ENCODE results near the gene ZNF273. TPM values are rescaled to one million over a fixed set of nuclear protein-coding genes. Genes with fewer than 3 reads are reported as not detected.
A peak's percentile ranks its signal among the peaks of the same experiment; 100 is the strongest.

The ZNF273 gene
- total and polyA plus RNA-seq, 10 of the 15 experiments (the other 5 are each of a cell fraction or from before 2014, with no cell fraction given), result 4.8 to 12.3 (median 7.8) TPM

- BruUV-seq (replicated peaks), result no TSS peak
- H3K4me2 ChIP-seq (ENCODE audit: control insufficient read depth, insufficient read depth), result 0 out of 2 replicates have a peak overlapping the region, but pooled peaks have one; percentile 3
- DNase-seq (ENCODE audit: low read depth, low spot score) (no peak), ATAC-seq (no peak), FAIRE-seq (no peak)
- no peaks in the 10 kb centered on the region for H4K20me1 ChIP-seq (ENCODE audit: control insufficient read depth, insufficient read depth)
- CTCF ChIA-PET, result interaction anchor here (0.6 to 1.1 kb wide), 4 partner anchors 9 to 61 kb away, joined by 3 to 5 read pairs (median 4); partner anchors contain the start of gene ZNF273
- no peaks in the 10 kb centered on the region for H3K4me1 ChIP-seq (ENCODE audit: control insufficient read depth, insufficient read depth, low read length)
- H3K4me3 ChIP-seq, result no peak overlapping the region
- peaks cover 0 to 2% of the 10 kb centered on the region in 2 experiments; a peak in 1 of 4 replicates for H3K27me3 ChIP-seq (replicated peaks in 1 of 2; ENCODE audit: control insufficient read depth in 2 of 2, insufficient read depth in 2 of 2, low read length in 1 of 2)
- H3K79me2 ChIP-seq (ENCODE audit: control insufficient read depth, insufficient read depth, low read length), result no peaks in the 10 kb centered on the region
- H3K9me3 ChIP-seq (replicated peaks; ENCODE audit: control insufficient read depth, insufficient read depth, low read length), result peaks cover 2% of the 10 kb centered on the region; the same call in 2 of the 3 replicates
- intact Hi-C loops (cut with micrococcal nuclease; ENCODE audit: unreplicated experiment) (no loop called here), in situ Hi-C loops (cut with MboI) (no loop called here)
- TF ChIP-seq BCLAF1 (IDR thresholded peaks at IDR 0.05), result no peak
- TF ChIP-seq MEF2A (IDR thresholded peaks at IDR 0.05; ENCODE audit: insufficient read depth, low read depth, low read length), result no peak
- TF ChIP-seq, protein P1, sequence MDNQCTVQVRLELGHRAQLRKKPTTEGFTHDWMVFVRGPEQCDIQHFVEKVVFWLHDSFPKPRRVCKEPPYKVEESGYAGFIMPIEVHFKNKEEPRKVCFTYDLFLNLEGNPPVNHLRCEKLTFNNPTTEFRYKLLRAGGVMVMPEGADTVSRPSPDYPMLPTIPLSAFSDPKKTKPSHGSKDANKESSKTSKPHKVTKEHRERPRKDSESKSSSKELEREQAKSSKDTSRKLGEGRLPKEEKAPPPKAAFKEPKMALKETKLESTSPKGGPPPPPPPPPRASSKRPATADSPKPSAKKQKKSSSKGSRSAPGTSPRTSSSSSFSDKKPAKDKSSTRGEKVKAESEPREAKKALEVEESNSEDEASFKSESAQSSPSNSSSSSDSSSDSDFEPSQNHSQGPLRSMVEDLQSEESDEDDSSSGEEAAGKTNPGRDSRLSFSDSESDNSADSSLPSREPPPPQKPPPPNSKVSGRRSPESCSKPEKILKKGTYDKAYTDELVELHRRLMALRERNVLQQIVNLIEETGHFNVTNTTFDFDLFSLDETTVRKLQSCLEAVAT (IDR thresholded peaks at IDR 0.05), result no peak
- peak; percentile 12 to 31 (median 31); a peak in 3 of 6 replicates for TF ChIP-seq CTCF (IDR thresholded peaks at IDR 0.05 in 2 of 3, conservative IDR thresholded peaks at IDR 0.05 in 1 of 3; ENCODE audit: control insufficient read depth in 2 of 3, extremely low read depth in 1 of 3, insufficient read depth in 1 of 3, low read depth in 3 of 3, low read length in 3 of 3)
- H3K36me3 ChIP-seq (ENCODE audit: control insufficient read depth in 2 of 2, insufficient read depth in 2 of 2, low read length in 1 of 2), result no peaks in the 10 kb centered on the region
- no peak overlapping the region for H2AFZ ChIP-seq (ENCODE audit: control insufficient read depth, low read depth, low read length)
- RAD21 ChIA-PET (ENCODE audit: unreplicated experiment), result no interaction called here
- POLR2A ChIA-PET, result no interaction called here
- SMC1A ChIA-PET (ENCODE audit: uncharacterized antibody, unreplicated experiment), result no interaction called here
- no peak overlapping the region for H3K27ac ChIP-seq (ENCODE audit: control insufficient read depth, insufficient read depth)
- no peak overlapping the region for H3K9ac ChIP-seq (ENCODE audit: control insufficient read depth, insufficient read depth, low read length)
- WGBS (ENCODE audit: insufficient coverage, insufficient replicate concordance, low lambda C conversion rate, missing lambda C conversion rate), result 11% methylated on average over 13 of the region's 13 CpGs
Observed at GRCh38 chr7:64887756-64888508, 15.1 kb upstream of the ZNF273 start.
